Neural crest cell (in vitro differentiated cells): ENCODE measurements around the gene CCDC61. TPM values are rescaled to one million over a fixed set of nuclear protein-coding genes. Genes with fewer than 3 reads are reported as not detected.

Source experiments
- DNase-seq: peaks from one replicate; pipeline ENCODE4 v3.0.0; 2021; ENCODE audit warnings: low read depth, mixed read lengths, low spot score
- H3K27ac Mint-ChIP-seq: one replicate; pipeline ENCODE4 v1.8.0; 2021; ENCODE audit warnings: mild to moderate bottlenecking, mixed read lengths; ENCODE audit not compliant: unreplicated experiment
- H3K27me3 Mint-ChIP-seq: 2 replicates; pipeline ENCODE4 v1.8.0; 2021; ENCODE audit warnings: low read depth, mild to moderate bottlenecking, mixed read lengths
- H3K36me3 Mint-ChIP-seq: 2 replicates; pipeline ENCODE4 v1.8.0; 2021; ENCODE audit warnings: low read depth, mild to moderate bottlenecking, mixed read lengths
- H3K4me1 Mint-ChIP-seq: 2 replicates; pipeline ENCODE4 v1.8.0; 2021; ENCODE audit warnings: mixed read lengths
- H3K4me3 Mint-ChIP-seq: one replicate; pipeline ENCODE4 v1.8.0; 2021; ENCODE audit warnings: mild to moderate bottlenecking, mixed read lengths
- H3K9me3 Mint-ChIP-seq: 2 replicates; pipeline ENCODE4 v1.8.0; 2021; ENCODE audit warnings: mixed read lengths
- CTCF ChIP-seq: fragments of 200-600 bp; sonication (generic); conservative IDR thresholded peaks from 2 replicates; pipeline ENCODE4 v1.5.0; 2021; ENCODE audit warnings: antibody characterized with exemption, mild to moderate bottlenecking
- long read RNA-seq: library from polyadenylated mRNA; unstranded; transcript quantifications from one replicate; pipeline ENCODE4 v2.0.0, GENCODE V29; 2020
- total RNA-seq: library from RNA; stranded (reverse); gene quantifications from 2 replicates; pipeline ENCODE4 v1.2.1, GENCODE V29; 2021

Gene CCDC61
- 17.6 and 18.1 TPM in 2 replicates for total RNA-seq
- long read RNA-seq = 0 reads

- Mint-ChIP-seq H3K27me3 (peaks cover 21% of the 10 kb centered on the region), H3K36me3 (no peaks in the 10 kb centered on the region), H3K4me3 (no peak within 1 kb of the TSS), H3K9me3 (no peaks in the 10 kb centered on the region), H3K27ac (no peak within 1 kb of the TSS), H3K4me1 (peaks cover 22% of the 10 kb centered on the region)
- peak; percentile 95 for DNase-seq
- no peak for TF ChIP-seq CTCF
These were observed at the start of gene CCDC61 for GRCh38 chr19:45994998-45995714. TSS of gene CCDC61 (plus strand) at chr19:45995467. CDS start at chr19:46003019, 7,552 bp downstream.

GRCh38 chr19:45947926-45948325, 47.3 kb upstream of the CCDC61 start:
- H3K27ac Mint-ChIP-seq = no peak overlapping the region
- TF ChIP-seq CTCF = no peak
- H3K27me3 Mint-ChIP-seq = peaks cover 30% of the 10 kb centered on the region
- H3K4me1 Mint-ChIP-seq = peaks cover 9% of the 10 kb centered on the region
- H3K4me3 Mint-ChIP-seq = no peak overlapping the region
- H3K36me3 Mint-ChIP-seq = peaks cover 2% of the 10 kb centered on the region
- H3K9me3 Mint-ChIP-seq = no peaks in the 10 kb centered on the region
- no peak for DNase-seq

GRCh38 chr19:45952341-45952685, 43.0 kb upstream of the CCDC61 start:
- H3K9me3 Mint-ChIP-seq = no peaks in the 10 kb centered on the region
- no peak for DNase-seq
- H3K27me3 Mint-ChIP-seq = peaks cover 20% of the 10 kb centered on the region
- H3K36me3 Mint-ChIP-seq = peaks cover 2% of the 10 kb centered on the region
- H3K27ac Mint-ChIP-seq = no peak overlapping the region
- H3K4me1 Mint-ChIP-seq = peaks cover 39% of the 10 kb centered on the region
- peak overlapping the region; percentile 79 for H3K4me3 Mint-ChIP-seq
- TF ChIP-seq CTCF = no peak

- Mint-ChIP-seq H3K36me3 (peaks cover 2% of the 10 kb centered on the region), H3K9me3 (no peaks in the 10 kb centered on the region), H3K4me1 (peaks cover 39% of the 10 kb centered on the region), H3K27ac (peak overlapping the region; percentile 93), H3K4me3 (peak overlapping the region; percentile 79), H3K27me3 (peaks cover 20% of the 10 kb centered on the region)
- no peak for TF ChIP-seq CTCF
- DNase-seq = peak; percentile 66
These were observed 42.4 kb upstream of the CCDC61 start for GRCh38 chr19:45952686-45953505.

- Mint-ChIP-seq H3K4me3 (peak overlapping the region; percentile 79), H3K27me3 (peaks cover 18% of the 10 kb centered on the region), H3K36me3 (peaks cover 5% of the 10 kb centered on the region), H3K27ac (peak overlapping the region; percentile 93), H3K9me3 (no peaks in the 10 kb centered on the region), H3K4me1 (peaks cover 46% of the 10 kb centered on the region)
- TF ChIP-seq CTCF = no peak
- DNase-seq = no peak
These were observed 41.6 kb upstream of the CCDC61 start for GRCh38 chr19:45953676-45954075.
